Measurements from ENCODE around the gene FCN1.

FCN1 gene

DNA sequence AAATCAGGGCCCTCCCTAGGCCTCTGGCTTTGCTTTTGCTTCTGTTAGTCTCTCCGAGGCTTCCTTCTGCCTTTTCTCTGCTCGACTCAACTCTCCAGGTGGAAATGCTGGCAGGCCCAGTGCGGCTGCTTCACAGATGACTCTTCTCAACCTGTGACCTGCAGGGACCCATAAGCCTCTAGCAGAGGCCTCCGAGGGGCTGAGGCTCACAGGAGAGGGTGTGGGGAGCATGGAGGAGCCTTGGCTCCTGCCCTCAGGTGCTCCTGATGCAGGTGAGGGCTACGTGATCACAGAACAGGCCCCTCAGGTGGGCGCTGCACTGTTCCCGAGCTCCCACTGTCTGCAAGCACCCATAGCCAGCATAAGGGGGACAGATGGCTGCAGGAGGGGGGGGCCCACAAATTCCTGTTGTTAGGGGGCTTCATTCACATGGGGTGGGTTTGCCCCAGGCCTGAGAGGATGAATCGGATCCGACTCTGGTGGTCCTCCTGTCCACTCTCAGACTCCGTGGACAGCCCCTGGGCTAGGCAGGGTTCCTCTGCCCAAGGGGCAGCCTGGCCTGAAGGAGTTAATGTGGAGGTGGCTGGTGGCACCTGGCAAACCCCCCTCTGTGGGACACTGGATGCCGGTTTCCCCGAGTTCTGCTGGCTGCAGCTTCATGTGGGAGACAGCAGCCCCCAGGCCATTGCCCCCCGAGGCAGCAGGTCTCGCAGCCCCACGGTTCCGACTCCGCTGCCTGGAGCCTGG lies 48.0 kb downstream of the FCN1 start:
- no peaks in the 10 kb centered on the region for H3K4me1 ChIP-seq
- DNase-seq = no peak
- TF ChIP-seq, protein P1, sequence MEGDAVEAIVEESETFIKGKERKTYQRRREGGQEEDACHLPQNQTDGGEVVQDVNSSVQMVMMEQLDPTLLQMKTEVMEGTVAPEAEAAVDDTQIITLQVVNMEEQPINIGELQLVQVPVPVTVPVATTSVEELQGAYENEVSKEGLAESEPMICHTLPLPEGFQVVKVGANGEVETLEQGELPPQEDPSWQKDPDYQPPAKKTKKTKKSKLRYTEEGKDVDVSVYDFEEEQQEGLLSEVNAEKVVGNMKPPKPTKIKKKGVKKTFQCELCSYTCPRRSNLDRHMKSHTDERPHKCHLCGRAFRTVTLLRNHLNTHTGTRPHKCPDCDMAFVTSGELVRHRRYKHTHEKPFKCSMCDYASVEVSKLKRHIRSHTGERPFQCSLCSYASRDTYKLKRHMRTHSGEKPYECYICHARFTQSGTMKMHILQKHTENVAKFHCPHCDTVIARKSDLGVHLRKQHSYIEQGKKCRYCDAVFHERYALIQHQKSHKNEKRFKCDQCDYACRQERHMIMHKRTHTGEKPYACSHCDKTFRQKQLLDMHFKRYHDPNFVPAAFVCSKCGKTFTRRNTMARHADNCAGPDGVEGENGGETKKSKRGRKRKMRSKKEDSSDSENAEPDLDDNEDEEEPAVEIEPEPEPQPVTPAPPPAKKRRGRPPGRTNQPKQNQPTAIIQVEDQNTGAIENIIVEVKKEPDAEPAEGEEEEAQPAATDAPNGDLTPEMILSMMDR (IDR thresholded peaks at IDR 0.05; ENCODE audit: low read depth, low read length) = no peak

DNA sequence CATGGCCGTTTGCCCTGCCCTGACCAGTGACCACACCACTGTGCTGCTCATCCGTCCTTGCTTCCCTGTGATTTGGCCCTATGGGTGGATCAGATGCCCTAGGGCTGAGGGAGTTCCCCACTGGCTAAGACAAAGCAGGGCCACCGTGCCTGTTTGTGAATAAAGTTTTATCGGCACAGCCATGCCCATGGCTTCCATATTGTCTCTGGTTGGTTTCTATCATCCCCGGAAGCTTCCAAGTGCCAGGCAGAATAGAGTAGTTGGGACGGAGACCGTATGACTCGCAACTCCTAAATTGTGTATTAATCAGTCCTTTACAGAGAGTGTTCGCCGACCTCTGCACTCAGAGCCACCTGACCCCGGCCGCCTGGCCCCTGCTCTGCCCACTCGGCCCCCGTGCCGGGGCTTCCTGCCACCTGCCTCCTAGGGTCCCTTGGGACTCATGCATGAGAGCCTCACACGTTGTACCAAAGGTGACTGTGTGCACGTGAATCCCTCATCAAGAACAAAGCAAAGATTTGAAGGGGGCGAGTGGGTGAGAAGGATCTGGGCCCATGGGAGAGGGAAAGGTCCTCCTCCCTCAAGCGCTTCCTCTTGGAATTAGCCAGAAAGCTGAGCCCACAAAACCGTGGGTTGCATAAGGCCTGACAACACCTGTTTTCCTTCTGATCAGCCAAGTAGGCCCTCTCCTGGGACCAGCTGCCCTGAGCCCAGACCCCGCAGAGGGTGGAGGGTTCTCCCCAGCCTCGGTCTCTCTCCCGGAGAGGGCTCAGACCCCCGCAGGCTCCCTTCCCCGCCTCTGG lies 48.8 kb downstream of the FCN1 start:
- Histone ChIP-seq H3K36me3 (no peaks in the 10 kb centered on the region), H3K4me3 (ENCODE audit: low read depth, low read length) (no peak overlapping the region), H3K4me1 (no peaks in the 10 kb centered on the region)

More for the DNA sequence above, 48.0 kb downstream of the FCN1 start:
- Histone ChIP-seq H3K4me3 (ENCODE audit: low read depth, low read length) (no peak overlapping the region), H3K36me3 (no peaks in the 10 kb centered on the region), H3K27me3 (no peaks in the 10 kb centered on the region), H3K9me3 (no peaks in the 10 kb centered on the region)

DNA sequence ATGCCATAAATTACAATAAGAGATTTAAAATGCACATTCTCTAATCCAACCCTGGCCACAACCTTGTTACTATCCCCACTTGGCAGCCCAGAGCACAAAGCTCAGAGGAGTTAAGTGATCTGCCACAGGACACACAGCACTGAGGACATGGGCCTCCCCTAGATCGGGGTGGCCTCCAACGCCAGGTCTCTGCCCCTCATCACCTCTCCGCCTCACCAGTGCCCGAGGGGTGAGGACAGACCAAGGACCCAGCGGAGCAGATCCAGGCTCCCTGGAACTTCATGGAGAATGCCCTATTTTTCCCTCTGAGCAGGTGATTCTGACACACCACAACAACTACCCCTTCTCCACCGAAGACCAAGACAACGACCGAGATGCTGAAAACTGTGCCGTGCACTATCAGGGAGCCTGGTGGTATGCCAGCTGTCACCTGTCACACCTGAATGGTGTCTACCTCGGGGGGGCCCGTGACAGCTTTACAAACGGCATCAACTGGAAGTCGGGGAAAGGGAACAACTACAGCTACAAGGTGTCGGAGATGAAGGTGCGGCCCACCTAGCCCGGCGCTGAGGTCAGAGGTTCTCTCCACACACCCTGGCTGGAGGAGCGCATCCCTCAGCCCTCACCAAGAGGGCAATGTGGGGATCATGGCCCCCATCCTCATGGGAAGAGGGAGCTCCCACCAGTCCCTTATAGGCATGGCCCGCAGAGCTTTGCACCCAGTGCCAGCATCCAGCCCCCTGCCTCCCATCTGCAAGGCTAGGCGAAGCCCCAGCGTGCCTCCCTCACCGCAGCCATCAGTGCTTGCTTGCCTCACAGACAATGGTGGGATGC lies 49.6 kb downstream of the FCN1 start:
- no peak overlapping the region for H3K4me3 ChIP-seq (ENCODE audit: low read depth, low read length)
- DNase-seq = no peak
- TF ChIP-seq, protein P1 (IDR thresholded peaks at IDR 0.05; ENCODE audit: low read depth, low read length) = no peak
- no peaks in the 10 kb centered on the region for H3K4me1 ChIP-seq
- H3K9me3 ChIP-seq = no peaks in the 10 kb centered on the region
- no peaks in the 10 kb centered on the region for H3K36me3 ChIP-seq
- no peaks in the 10 kb centered on the region for H3K27me3 ChIP-seq

More for the DNA sequence above, 48.8 kb downstream of the FCN1 start:
- DNase-seq = no peak
- Histone ChIP-seq H3K27me3 (no peaks in the 10 kb centered on the region), H3K9me3 (no peaks in the 10 kb centered on the region)
- TF ChIP-seq, protein P1 (IDR thresholded peaks at IDR 0.05; ENCODE audit: low read depth, low read length) = no peak

DNA sequence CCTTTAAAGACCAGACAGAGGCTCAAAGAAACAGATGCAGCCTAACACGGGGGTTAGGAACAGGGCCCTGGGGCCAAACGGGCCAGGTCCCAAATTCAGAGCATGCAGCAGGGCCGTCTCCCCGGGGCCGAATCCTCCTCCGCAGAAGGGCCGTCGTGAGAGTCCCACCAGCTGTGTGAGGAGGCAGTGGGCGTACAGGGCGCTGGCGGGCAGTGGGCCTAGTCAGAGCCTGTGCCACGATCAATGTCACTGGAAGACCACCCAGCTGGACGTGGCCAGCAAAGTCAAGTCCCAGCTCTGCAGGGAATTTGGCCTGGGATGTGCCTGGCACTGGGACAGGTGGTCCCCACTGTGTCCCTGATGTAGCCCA lies 52.9 kb downstream of the FCN1 start:
- H3K36me3 ChIP-seq = no peaks in the 10 kb centered on the region

DNA sequence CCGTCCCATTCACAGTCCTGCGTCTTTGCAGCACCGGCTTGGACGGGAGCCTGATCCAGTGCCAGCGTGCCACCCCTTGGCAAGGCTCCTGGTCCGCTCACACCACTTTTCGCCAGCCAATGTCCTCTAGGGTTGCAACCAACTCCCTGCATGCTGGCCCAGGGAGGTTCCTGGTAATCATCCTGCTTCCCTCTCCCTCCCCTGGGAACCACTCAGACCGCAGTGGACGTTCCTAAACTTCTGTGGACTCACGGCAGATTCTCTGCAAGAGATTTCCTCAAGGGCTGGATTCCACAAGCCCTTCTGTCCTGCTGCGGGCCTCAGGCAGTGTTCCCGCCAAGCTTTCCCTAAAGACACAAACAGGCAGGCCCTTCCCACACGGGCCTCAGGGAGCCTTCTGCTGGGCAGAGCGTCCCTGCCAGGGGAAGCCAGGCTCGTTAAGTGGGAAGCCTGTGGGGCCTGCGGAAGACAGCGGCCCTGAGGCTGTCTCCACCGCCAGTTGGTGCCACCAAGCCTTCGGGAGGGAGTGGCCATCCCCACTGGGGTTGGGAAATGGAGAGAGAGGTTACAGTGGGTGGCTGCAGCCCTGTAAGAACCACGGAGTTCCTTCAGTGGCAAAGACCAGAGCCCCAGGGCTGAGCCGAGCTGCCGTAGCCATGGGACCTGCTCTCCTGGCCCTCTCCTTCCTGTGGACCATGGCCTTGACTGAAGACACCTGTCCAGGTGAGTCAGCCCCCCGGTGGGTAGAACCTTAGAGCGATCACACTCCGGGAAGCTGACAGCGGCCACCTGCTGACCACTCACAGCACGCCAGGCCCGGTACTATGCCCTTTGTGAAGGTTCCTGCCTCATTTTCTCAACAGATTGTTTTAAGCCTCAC lies 53.5 kb downstream of the FCN1 start:
- Histone ChIP-seq H3K27me3 (no peaks in the 10 kb centered on the region), H3K36me3 (no peaks in the 10 kb centered on the region), H3K9me3 (no peaks in the 10 kb centered on the region; the same call in 1 of the 2 replicates), H3K4me1 (no peaks in the 10 kb centered on the region), H3K4me3 (ENCODE audit: low read depth, low read length) (no peak overlapping the region)
- TF ChIP-seq, protein P1 (IDR thresholded peaks at IDR 0.05; ENCODE audit: low read depth, low read length) = no peak
- no peak for DNase-seq

More for the DNA sequence above, 52.9 kb downstream of the FCN1 start:
- Histone ChIP-seq H3K27me3 (no peaks in the 10 kb centered on the region), H3K4me3 (ENCODE audit: low read depth, low read length) (no peak overlapping the region), H3K4me1 (no peaks in the 10 kb centered on the region), H3K9me3 (no peaks in the 10 kb centered on the region; the same call in 1 of the 2 replicates)
- TF ChIP-seq, protein P1 (IDR thresholded peaks at IDR 0.05; ENCODE audit: low read depth, low read length) = no peak
- DNase-seq = no peak

Data from BE2C (cell line).